HTR-8/SVneo (cell line): Measurements from ENCODE around the gene KRTAP19-6.
"Not testable (repeated sequence)": the region's sequence is repeated elsewhere in the genome, so short reads cannot be mapped to it uniquely, and the experiment has no call there.

ENCODE experiments used
- DNase-seq: peaks from one replicate; pipeline ENCODE4 v3.0.0; 2011; ENCODE audit warnings: low spot score, mixed read lengths; ENCODE audit not compliant: insufficient read length
- FAIRE-seq: peaks from 2 replicates; lab custom pipeline; 2011; peaks lifted over from hg19 to GRCh38; lab: Jason Lieb, UNC

Gene KRTAP19-6, protein sequence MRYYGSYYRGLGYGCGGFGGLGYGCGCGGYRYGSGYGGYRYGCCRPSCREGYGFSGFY

DNA sequence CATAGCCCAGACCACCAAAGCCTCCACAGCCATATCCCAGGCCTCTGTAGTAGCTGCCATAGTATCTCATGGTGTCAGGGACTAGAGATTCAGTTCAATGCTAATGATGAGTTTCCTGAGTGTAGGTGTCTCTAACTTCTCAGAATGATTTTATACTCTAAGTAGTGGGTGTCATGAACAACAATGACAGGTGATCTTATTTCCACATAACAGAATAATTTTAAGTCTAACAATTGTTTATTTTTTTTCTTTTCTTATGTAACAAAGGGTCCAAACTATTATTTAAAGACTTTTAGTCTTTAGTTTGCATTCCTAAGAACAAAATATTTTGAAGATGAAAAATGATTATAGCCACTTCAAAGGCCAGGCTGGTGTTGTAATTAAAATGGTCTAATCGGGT is at the start of gene KRTAP19-6:
KRTAP19-6 (minus strand) TSS at position 101 of the 400 bp plus-strand sequence; CDS start at position 70, 31 bp downstream.
- DNase-seq (no peak), FAIRE-seq (no peak)

DNA sequence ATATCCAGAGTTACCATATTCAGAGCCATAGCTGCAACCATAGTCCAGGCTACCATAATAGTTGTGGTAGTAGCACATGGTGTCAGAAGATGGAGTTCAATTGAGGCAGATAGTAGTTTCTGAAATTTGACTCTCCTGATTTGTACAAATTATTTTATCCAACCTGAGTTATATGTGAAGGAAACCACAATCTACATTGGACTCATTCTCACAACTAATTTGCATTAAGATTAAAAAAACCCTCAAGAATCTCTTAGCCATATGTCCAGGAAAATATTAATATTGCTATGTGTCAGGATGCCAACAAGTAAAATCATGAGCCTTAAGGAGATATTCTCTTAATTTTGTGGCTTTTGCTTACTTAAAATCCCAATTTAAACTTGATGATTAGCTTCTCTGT is 48.6 kb upstream of the KRTAP19-6 start, which contains the start of gene KRTAP22-2:
KRTAP22-2 (minus strand) TSS at position 101 of the 400 bp plus-strand sequence.
- FAIRE-seq: no peak
- DNase-seq: no peak

DNA sequence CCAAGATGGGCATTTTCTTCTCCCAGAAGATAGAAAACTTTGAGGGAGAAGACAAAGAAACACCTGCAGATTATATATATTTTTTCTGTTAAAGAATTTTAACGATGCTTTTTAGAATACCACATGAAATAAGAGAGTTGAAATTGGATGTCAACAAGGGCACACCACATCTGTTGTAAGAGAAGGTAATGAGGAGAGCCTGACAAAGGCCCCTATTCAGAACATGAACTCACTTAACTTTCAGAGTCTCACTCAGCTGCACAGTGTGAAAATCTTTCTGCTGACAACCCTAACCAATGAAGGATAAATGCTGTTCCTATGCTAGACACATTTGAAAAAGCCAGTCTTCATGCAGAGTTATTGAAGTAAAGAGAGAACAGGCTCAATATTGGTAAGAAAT is 41.2 kb upstream of the KRTAP19-6 start:
- DNase-seq: no peak
- FAIRE-seq: no peak

DNA sequence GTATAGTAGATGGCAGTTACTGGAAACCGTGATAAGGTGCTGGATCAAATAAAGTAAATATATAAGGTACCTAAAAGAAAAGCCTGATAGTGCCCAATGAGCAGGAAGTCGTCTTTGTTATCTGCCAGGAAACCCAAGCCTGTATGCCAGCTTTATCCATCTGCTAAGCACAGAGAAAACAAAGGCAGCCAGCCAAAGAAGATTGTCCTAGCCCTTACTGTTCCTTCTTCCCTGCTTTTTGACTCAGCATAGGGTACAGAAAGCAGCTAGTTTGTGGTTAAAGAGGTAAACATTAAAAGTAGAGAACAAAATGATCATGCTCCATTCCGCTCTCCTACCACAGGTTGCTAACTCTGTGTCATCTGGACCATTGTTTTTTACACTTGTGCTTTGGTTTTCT is 38.5 kb upstream of the KRTAP19-6 start:
- DNase-seq (no peak), FAIRE-seq (no peak)

DNA sequence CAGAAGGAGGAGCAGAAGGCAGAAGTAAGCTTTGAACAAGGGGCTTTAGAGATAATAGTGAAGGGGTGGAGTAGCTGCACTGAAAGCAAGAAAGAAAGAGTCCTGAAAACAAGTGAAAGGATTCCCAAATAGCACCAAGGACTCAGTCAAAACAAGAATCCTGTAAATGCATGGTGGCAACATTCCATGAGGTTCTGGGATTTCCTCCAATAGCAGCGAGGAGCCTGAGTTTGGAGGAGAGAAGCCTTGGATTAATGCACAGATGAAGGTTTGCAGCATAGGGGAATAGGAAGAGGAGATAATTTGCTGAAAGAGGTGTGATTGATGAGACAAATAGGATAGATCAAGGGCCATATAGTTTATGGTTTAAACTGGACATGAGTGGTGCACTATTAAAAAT is 37.7 kb upstream of the KRTAP19-6 start:
- FAIRE-seq: no peak

DNA sequence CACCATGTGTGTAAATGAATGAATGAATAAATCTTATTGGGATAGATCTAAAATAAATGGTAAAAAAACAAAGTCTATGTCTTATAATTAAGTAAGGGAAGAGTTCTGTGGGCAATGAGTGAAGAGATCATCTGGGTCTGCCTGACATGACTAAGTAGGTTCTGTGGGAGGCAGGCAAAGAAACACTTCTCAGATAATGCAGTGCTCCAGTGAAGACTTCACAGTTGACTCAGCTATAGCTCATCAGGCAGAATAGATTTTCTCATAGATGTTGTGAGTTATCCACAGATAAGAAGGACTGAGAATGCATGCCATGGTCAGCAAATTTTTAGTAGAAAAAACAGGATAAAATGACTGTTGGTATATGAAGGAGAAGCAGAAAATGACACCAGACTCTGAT is 36.1 kb upstream of the KRTAP19-6 start:
- no peak for FAIRE-seq
- no peak for DNase-seq

More for the DNA sequence above, 37.7 kb upstream of the KRTAP19-6 start:
- DNase-seq: no peak

DNA sequence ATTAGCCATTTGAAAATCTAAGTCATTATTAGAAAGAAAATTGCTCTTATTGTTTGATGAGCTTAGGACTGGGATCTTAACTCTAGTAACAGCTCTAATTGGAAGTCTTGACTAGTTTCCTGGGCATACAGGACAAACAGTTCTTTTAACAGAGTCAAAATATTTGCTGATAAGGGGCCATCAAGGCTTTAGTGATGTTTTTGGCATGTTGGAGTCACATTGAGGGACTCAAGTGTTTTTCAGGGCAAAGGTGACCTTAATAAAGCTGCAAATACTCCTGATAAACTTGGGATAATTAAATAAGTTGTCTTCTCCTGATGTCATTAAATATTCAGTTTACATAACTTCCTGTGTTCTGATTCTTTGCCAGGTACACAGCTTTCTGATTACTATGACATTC is 26.0 kb upstream of the KRTAP19-6 start:
- DNase-seq: no peak
- no peak for FAIRE-seq

DNA sequence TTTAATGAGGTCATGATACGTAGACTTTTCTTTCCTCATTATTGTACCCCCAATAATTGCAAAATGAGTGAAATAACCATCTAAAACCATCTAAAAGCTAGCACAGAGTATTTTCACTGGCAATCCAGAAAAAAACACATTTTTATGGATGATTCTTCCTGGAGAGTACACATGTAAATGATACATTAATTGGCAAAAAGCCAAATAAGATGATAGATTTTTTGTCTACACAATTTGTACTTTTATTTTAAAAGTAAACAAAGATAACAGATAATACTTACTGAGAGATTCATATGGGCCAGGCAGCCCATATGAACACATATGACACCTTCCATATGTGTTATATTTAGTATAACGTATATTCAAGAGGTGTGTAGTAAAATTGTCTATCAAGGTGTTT is 22.0 kb upstream of the KRTAP19-6 start:
- no peak for DNase-seq
- FAIRE-seq: no peak

DNA sequence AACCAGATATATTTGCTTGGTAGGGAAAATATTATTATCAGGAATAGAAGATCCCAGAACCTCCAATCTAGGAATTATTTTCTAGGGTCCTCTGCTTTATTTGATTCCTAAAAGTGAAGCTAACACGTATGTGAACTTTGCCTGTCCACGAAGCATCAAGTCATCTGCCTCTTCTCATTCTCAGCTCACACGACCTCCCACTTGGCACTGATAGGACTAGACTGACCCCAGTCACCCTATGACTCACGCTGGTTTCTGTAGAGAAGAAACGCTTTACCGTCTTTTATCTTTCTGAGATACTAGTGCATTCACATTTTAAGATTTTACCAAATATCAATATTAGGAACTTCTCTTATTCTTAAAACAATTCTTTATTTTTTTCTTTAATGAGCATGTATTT is 21.4 kb upstream of the KRTAP19-6 start:
- FAIRE-seq: no peak
- no peak for DNase-seq

DNA sequence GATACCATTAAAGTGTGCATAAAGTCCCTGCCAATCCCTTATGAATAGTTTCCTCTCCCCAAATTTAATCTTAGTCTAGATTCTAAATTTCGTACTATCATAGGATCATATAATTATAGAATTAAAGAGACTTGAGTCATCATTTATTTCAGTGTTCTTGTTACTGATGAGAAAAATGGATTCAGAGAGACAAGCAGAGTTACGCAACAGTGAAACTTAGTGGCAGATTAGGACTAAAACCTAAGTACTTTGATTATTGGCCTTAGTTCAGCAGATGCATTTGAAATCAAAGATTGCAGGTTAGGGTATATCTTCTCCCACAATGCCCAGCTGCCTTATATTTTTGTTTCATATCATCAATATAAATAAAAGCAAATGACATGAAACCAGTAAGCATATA is 20.3 kb upstream of the KRTAP19-6 start:
- DNase-seq (no peak), FAIRE-seq (no peak)

DNA sequence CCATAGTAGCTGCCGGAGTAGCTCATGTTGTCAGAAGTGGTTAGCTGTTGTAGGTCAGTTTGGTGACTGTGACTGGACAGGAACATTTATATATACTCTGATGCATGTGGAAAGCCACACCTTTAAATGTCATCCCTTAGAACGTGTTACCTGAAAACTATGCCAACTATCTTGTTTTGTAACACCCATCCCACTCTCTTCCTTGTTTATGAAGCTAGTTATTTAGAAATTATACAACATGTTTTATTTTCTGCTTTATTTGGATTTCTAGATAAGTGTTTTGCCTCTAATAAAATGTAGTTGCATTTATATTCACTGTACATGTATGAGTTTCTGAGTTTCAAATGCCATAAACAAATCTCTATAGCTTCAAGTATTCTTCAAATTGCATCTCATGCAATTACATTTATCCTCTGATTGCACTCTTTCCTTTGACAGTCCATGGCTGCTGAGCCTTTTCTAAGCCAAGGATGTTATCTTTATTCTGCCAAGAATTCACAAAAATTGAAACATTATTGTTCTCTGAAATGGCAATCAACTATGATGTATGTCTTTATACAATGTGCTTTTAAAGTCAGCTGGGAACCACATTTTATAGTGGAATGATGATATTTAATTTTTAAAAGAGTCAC is 19.7 kb upstream of the KRTAP19-6 start, which contains the start of gene KRTAP19-7:
KRTAP19-7 (minus strand) TSS at position 51 of the 632 bp plus-strand sequence; CDS start at position 26, 25 bp downstream.
- DNase-seq (no peak), FAIRE-seq (no peak)

DNA sequence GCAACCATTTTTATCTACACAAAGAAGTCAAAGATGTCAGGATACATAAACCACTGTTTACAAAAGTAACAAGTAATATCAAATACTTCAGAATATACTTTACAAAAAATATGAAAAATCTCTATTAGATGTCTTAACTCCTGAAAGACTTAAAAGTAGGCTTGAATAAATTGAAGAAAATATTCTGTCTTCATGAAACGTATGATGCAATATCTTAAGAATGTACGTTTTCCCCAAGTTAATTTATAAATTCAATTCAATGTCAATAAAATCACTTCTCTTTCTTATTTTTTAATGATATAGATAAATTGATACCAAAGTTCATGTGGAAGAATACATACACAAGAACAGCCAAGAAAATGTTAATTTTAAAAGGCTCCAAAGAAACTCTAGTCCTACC is 13.4 kb upstream of the KRTAP19-6 start:
- no peak for FAIRE-seq
- DNase-seq: no peak

DNA sequence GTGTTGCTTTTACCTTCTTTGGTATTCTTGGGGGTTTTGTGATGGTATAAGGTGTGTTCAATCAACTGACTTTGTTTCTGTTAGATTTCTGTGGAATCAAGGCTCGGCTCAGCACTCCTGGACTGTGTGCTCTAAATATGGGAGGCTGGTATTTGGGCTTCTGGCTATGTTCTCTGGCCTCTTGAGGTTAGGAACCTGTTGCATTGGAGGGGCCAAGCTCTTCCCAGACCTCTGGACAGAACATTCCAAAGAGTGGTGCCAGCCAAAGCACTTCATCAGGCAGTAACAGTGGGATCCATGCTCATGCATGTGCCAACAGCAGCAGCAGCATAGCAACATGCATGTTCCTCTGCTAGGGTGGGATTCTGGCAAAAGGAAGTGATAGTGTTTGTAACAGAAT is 11.1 kb upstream of the KRTAP19-6 start:
- FAIRE-seq: no peak
- DNase-seq: no peak

DNA sequence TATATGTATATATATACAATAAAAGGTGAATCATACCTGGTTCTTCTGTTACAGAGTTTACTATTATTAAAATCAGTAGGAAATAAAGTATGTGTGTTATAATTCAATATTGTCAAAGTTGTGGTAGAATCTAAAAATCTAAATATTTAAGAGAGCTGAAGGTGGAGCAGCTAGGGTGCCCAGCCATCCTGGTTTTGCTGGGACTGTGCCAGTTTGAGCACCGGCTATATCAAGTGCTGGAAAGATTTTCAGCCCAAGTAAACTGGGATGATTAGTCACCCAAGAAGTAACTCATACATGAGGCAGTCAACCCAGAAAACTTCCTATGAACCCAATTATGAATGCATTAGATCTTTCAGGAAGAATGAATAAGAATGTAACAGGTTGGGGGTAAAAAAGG is 22.8 kb downstream of the KRTAP19-6 start:
- DNase-seq: no peak
- no peak for FAIRE-seq

DNA sequence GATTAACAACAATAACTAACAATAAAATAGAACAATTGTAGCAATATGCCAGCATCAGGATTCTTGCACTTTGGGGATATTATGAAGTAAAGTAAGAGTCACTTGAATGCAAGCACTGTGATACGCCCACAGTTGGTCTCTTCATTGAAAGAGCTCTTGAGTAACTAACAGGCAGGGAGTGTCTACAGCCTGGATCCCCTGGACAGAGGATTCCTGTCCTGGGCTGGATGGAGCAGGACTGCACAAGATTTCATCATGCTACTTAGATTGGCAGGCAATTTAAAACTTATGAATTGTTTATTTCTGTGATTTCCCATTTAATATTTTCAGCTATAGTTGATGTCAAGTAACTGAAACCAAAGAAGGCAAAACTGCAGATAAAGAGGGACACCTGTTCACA is 26.0 kb downstream of the KRTAP19-6 start:
- DNase-seq (no peak), FAIRE-seq (no peak)

DNA sequence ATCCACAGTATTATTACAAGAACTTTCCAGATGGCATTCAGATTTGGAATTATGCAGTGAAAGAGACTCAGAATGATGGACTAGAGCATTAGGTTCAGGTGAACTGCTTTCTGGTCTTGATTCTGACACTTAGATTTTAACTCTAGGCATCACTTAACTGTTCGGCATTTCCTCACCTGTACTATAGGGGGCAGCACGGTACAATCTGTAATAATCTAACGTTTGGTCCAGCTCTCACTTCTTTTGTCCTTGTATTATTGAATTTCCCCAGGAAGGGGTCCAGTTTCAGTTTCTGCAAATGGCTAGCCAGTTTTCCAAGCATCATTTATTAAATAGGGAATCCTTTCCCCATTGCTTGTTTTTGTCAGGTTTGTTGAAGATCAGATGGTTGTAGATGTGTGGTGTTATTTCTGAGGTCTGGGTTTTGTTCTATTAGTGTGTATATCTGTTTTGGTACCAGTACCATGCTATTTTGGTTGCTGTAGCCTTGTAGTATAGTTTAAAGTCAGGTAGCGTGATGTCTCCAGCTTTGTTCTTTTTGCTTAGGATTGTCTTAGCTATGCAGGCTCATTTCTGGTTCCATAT is 36.0 kb downstream of the KRTAP19-6 start:
- not testable (repeated sequence) for DNase-seq, FAIRE-seq

DNA sequence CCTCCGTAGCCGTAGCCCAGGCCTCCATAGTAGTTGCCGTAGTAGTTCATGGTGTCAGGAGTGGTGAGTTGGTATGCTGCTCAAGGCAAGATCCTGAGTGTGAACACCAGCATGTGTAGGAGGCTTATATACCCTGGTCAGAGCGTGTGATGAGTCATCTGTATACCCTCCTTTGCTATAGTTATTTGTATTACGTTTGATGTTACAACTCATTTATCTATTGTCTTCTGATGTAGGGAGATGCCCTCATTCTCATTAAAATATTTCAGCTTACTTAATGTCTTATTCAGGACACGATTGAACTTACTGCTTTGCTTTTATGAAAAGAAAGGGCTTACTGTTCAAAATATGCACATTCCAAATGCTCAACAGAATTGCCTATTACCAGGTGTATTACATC is 39.6 kb downstream of the KRTAP19-6 start, which contains the start of gene KRTAP19-5:
KRTAP19-5 (minus strand) TSS at position 101 of the 400 bp plus-strand sequence; CDS start at position 50, 51 bp downstream.
- FAIRE-seq: no peak
- DNase-seq: no peak

DNA sequence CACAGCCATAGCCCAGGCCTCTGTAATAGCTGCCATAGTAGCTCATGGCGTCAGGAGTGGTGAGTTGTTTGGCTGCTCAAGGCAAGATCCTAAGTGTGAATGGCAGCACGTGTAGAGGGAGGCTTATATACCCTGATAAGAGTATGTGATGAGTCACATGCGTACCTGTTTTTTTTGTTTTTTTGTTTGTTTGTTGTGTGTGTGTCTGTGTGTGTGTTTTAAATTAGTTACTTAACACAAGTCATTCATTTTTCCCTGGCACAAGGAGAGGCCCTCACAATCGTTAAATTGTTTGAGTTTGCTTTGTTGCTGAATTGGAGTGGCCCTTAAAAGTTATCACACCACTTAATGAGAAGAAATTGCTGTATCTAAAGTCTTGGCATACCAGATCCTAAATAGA is 44.6 kb downstream of the KRTAP19-6 start, which contains the start of gene KRTAP19-4:
KRTAP19-4 (minus strand) TSS at position 101 of the 400 bp plus-strand sequence; CDS start at position 46, 55 bp downstream.
- FAIRE-seq (no peak), DNase-seq (no peak)

DNA sequence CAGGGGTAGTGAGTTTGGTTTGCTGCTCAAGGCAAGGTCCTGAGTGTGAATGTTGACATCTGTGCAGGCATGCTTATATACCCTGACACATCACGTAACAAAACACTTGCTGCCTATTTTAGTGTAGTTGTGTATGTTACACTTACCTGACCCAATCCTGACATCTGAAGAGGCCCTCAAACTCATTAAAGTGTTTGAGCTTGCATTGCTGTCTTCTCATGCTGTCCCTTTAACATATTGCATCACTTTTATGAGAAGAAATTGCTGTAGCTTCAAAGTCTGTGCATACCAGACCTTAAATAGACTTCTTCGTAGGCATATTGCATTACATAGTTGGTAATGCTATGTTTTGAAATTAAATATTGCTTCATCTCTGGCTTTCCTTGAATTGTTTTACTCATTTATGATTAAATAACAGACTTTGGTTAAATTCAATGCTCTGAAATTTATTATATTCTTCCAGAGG is 49.7 kb downstream of the KRTAP19-6 start, which contains the start of gene KRTAP19-3:
KRTAP19-3 (minus strand) TSS at position 51 of the 466 bp plus-strand sequence. CDS start 56 bp downstream, outside the sequence.
- FAIRE-seq: no peak

More for the DNA sequence above, 49.7 kb downstream of the KRTAP19-6 start, which contains the start of gene KRTAP19-3:
- DNase-seq: no peak
